ENCODE measurements around the gene PACS2.

Gene PACS2

GRCh38 chr14:105328678-105329390 is 14.3 kb downstream of the PACS2 start:
- no peak for TF ChIP-seq MAX (IDR thresholded peaks at IDR 0.05)
- no peak for TF ChIP-seq CREB1 (IDR thresholded peaks at IDR 0.05; ENCODE audit: low read depth)
- no peak for TF ChIP-seq TCF12 (IDR thresholded peaks at IDR 0.05; ENCODE audit: low read depth)
- TF ChIP-seq YY1 (IDR thresholded peaks at IDR 0.05; ENCODE audit: low read depth): no peak
- TF ChIP-seq TAF1 (IDR thresholded peaks at IDR 0.05; ENCODE audit: low read depth): no peak
- no peak for TF ChIP-seq CEBPB (IDR thresholded peaks at IDR 0.05)
- TF ChIP-seq NFIC (IDR thresholded peaks at IDR 0.05): no peak
- no peak for TF ChIP-seq TEAD4 (IDR thresholded peaks at IDR 0.05)
- TF ChIP-seq ZBTB7A (IDR thresholded peaks at IDR 0.05; ENCODE audit: low read depth): no peak
- TF ChIP-seq FOXM1 (IDR thresholded peaks at IDR 0.05; ENCODE audit: borderline replicate concordance, low read depth): no peak
- no peak for TF ChIP-seq REST (IDR thresholded peaks at IDR 0.05; ENCODE audit: low read depth)
- TF ChIP-seq USF1 (IDR thresholded peaks at IDR 0.05): no peak
- TF ChIP-seq RAD21 (IDR thresholded peaks at IDR 0.05; ENCODE audit: low read depth): no peak

- no peak for TF ChIP-seq MAX (IDR thresholded peaks at IDR 0.05)
- TF ChIP-seq NFIC (IDR thresholded peaks at IDR 0.05): no peak
- no peak for TF ChIP-seq ZBTB7A (IDR thresholded peaks at IDR 0.05; ENCODE audit: low read depth)
- no peak for TF ChIP-seq RAD21 (IDR thresholded peaks at IDR 0.05; ENCODE audit: low read depth)
- TF ChIP-seq TAF1 (IDR thresholded peaks at IDR 0.05; ENCODE audit: low read depth): no peak
- no peak for TF ChIP-seq FOXM1 (IDR thresholded peaks at IDR 0.05; ENCODE audit: borderline replicate concordance, low read depth)
- no peak for TF ChIP-seq TCF12 (IDR thresholded peaks at IDR 0.05; ENCODE audit: low read depth)
- TF ChIP-seq REST (IDR thresholded peaks at IDR 0.05; ENCODE audit: low read depth): no peak
- no peak for TF ChIP-seq USF1 (IDR thresholded peaks at IDR 0.05)
Observed at GRCh38 chr14:105329411-105330150, 15.0 kb downstream of the PACS2 start.

- TF ChIP-seq TAF1 (IDR thresholded peaks at IDR 0.05; ENCODE audit: low read depth): no peak
- TF ChIP-seq EGR1 (IDR thresholded peaks at IDR 0.05): peak; percentile 89
Observed at GRCh38 chr14:105330491-105330895, 15.9 kb downstream of the PACS2 start.

DNA sequence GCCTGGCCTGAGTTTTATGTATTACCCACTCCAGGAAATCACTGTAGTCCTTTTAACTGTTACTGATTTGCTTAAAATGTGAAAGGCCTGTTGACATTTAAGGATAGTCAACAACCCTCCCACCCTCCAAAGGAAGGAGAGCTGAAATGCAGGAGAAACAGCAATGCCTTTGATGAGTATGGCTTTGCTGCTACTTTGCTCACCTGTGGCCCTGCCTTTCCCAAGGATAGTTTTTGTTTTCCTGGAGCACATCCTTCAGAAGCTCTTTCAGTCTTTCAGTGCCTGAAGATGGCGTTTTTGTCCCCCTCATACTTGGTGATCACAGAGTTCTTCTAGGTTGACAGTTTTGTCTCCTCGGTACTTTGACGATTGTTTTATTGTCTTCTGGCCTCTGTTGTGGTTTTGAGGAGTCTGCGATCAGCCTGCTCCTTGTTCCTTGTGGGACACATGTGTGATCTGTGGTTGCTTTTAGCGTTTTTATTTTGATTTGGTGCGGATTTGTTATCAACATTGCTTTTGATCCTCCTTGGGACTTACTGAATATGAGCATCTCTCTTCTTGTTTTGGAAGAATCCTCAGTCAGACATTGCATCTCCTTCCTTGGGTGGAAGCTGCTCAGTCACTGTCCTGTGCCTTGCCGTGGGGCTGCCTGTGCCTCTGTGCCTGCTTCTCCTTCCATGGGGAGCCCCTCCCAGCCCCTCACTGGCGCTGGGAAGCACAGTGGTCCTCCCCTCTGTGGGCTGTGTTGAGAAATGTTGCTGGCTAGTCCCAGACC is 17.2 kb downstream of the PACS2 start:
- TF ChIP-seq YY1 (IDR thresholded peaks at IDR 0.05; ENCODE audit: low read depth) (no peak), TCF12 (IDR thresholded peaks at IDR 0.05; ENCODE audit: low read depth) (no peak), USF1 (IDR thresholded peaks at IDR 0.05) (no peak), NFIC (IDR thresholded peaks at IDR 0.05) (no peak), ZBTB7A (IDR thresholded peaks at IDR 0.05; ENCODE audit: low read depth) (no peak), TEAD4 (IDR thresholded peaks at IDR 0.05) (no peak), TAF1 (IDR thresholded peaks at IDR 0.05; ENCODE audit: low read depth) (no peak), EGR1 (IDR thresholded peaks at IDR 0.05) (no peak), REST (IDR thresholded peaks at IDR 0.05; ENCODE audit: low read depth) (no peak), EP300 (IDR thresholded peaks at IDR 0.05; ENCODE audit: borderline replicate concordance) (no peak), CREB1 (IDR thresholded peaks at IDR 0.05; ENCODE audit: low read depth) (no peak), FOXM1 (IDR thresholded peaks at IDR 0.05; ENCODE audit: borderline replicate concordance, low read depth) (no peak), MAX (IDR thresholded peaks at IDR 0.05) (no peak), CEBPB (IDR thresholded peaks at IDR 0.05) (no peak), RAD21 (IDR thresholded peaks at IDR 0.05; ENCODE audit: low read depth) (no peak)

Measured in Ishikawa (cell line).